Peyer's patch (tissue), 4 donors: Measurements from ENCODE around the gene VAPA. TPM values are rescaled to one million over a fixed set of nuclear protein-coding genes. Genes with fewer than 3 reads are reported as not detected.

Experiments used
- DNase-seq, 3 donors: peaks; one replicate each; pipeline ENCODE4 v3.0.0-alpha.2; 2017 to 2019
- H3K27ac ChIP-seq, 4 donors: fragments of 200-600 bp; sonication (generic); one replicate each; pipeline ENCODE4 v1.5.1; 2016 to 2019
- H3K27me3 ChIP-seq, 2 donors: fragments of 200-600 bp; sonication (generic); one replicate each; pipeline ENCODE4 v1.5.1; 2019
- H3K36me3 ChIP-seq, 3 donors: fragments of 200-600 bp; sonication (generic); one replicate each; pipeline ENCODE4 v1.5.1; 2016 to 2019
- H3K4me1 ChIP-seq, 4 donors: fragments of 200-600 bp; sonication (generic); one replicate each; pipeline ENCODE4 v1.5.1; 2016 to 2019
- H3K4me3 ChIP-seq, 4 donors: fragments of 200-600 bp; sonication (generic); 1 replicate in 3 of 4; 2 replicates in 1 of 4; pipeline ENCODE4 v1.5.1; 2016 to 2019; ENCODE audit warnings: mild to moderate bottlenecking in 1 of 4
- H3K9me3 ChIP-seq, 4 donors: fragments of 200-600 bp; sonication (generic); one replicate each; pipeline ENCODE4 v1.5.1; 2016 to 2019; ENCODE audit warnings: mild to moderate bottlenecking in 1 of 4
- CTCF ChIP-seq, 6 experiments: fragments of 450-650 bp in 4 of 6; fragments of 200-600 bp in 2 of 6; sonication (generic) in 1 of 6; IDR thresholded peaks; one replicate each; pipeline ENCODE4 v1.5.1; 2017 to 2019; ENCODE audit warnings: antibody characterized with exemption in 6 of 6, mild to moderate bottlenecking in 3 of 6, moderate library complexity in 1 of 6
- POLR2A ChIP-seq, 2 donors: fragments of 450-650 bp; IDR thresholded peaks; one replicate each; pipeline ENCODE4 v1.5.1; 2017; ENCODE audit warnings: antibody characterized with exemption in 2 of 2, mild to moderate bottlenecking in 2 of 2, moderate library complexity in 2 of 2
- total RNA-seq, 4 donors: library from RNA; depleted of rRNA; stranded (reverse); fragments of >200 nt; gene quantifications; one replicate each; pipeline ENCODE4 v1.1.0, GENCODE V29; 2016

Gene VAPA
- total RNA-seq, 4 donors from 2014 or later: 155 to 232 (median 219) TPM

GRCh38 chr18:9982711-9983110, 68.9 kb downstream of the VAPA start:
- Histone ChIP-seq H3K9me3 (no peaks in the 10 kb centered on the region), H3K36me3 (no peaks in the 10 kb centered on the region), H3K27me3 (no peaks in the 10 kb centered on the region), H3K27ac (no peak overlapping the region), H3K4me1 (no peaks in the 10 kb centered on the region), H3K4me3 (no peak overlapping the region)
- DNase-seq: no peak
- TF ChIP-seq CTCF (IDR thresholded peaks at IDR 0.05) (no peak), POLR2A (IDR thresholded peaks at IDR 0.05) (no peak)

- no peaks in the 10 kb centered on the region for H3K9me3 ChIP-seq
- TF ChIP-seq POLR2A (IDR thresholded peaks at IDR 0.05) (no peak), CTCF (IDR thresholded peaks at IDR 0.05) (no peak)
- no peaks in the 10 kb centered on the region for H3K36me3 ChIP-seq
- no peak overlapping the region for H3K4me3 ChIP-seq
- H3K27me3 ChIP-seq: no peaks in the 10 kb centered on the region
- no peaks in the 10 kb centered on the region for H3K4me1 ChIP-seq
- no peak overlapping the region for H3K27ac ChIP-seq
- DNase-seq: no peak
These were observed 70.3 kb downstream of the VAPA start for GRCh38 chr18:9984080-9984479.

GRCh38 chr18:9985641-9986040, 71.8 kb downstream of the VAPA start:
- H3K27me3 ChIP-seq: no peaks in the 10 kb centered on the region
- TF ChIP-seq CTCF (IDR thresholded peaks at IDR 0.05) (no peak), POLR2A (IDR thresholded peaks at IDR 0.05) (no peak)
- H3K4me1 ChIP-seq: no peaks in the 10 kb centered on the region
- H3K27ac ChIP-seq: no peak overlapping the region
- H3K9me3 ChIP-seq: no peaks in the 10 kb centered on the region
- H3K36me3 ChIP-seq: no peaks in the 10 kb centered on the region
- no peak for DNase-seq
- H3K4me3 ChIP-seq: no peak overlapping the region

GRCh38 chr18:9986156-9986930, 72.5 kb downstream of the VAPA start:
- no peak for TF ChIP-seq POLR2A (IDR thresholded peaks at IDR 0.05)
- no peak for TF ChIP-seq CTCF (IDR thresholded peaks at IDR 0.05)

GRCh38 chr18:9987345-9987744, 73.5 kb downstream of the VAPA start:
- no peak overlapping the region for H3K27ac ChIP-seq
- H3K4me3 ChIP-seq: no peak overlapping the region
- DNase-seq: no peak
- no peaks in the 10 kb centered on the region for H3K4me1 ChIP-seq
- TF ChIP-seq CTCF (IDR thresholded peaks at IDR 0.05) (no peak), POLR2A (IDR thresholded peaks at IDR 0.05) (no peak)
- H3K36me3 ChIP-seq: no peaks in the 10 kb centered on the region
- H3K27me3 ChIP-seq: no peaks in the 10 kb centered on the region
- no peaks in the 10 kb centered on the region for H3K9me3 ChIP-seq

More at GRCh38 chr18:9986156-9986930, 72.5 kb downstream of the VAPA start:
- no peak for DNase-seq
- H3K9me3 ChIP-seq: no peaks in the 10 kb centered on the region
- H3K27ac ChIP-seq: no peak overlapping the region
- H3K4me1 ChIP-seq: no peaks in the 10 kb centered on the region
- no peak overlapping the region for H3K4me3 ChIP-seq
- no peaks in the 10 kb centered on the region for H3K36me3 ChIP-seq
- no peaks in the 10 kb centered on the region for H3K27me3 ChIP-seq
